Inflammatory macrophage treated with lipopolysaccharide for 1 hour (primary cell): Measurements from ENCODE around the gene POLE.
"Not testable (repeated sequence)": the region's sequence is repeated elsewhere in the genome, so short reads cannot be mapped to it uniquely, and the experiment has no call there.

Experiments
- DNase-seq, 2 donors: peaks; one replicate each; pipeline ENCODE4 v3.0.0-alpha.2; 2020 to 2022

POLE gene

DNA sequence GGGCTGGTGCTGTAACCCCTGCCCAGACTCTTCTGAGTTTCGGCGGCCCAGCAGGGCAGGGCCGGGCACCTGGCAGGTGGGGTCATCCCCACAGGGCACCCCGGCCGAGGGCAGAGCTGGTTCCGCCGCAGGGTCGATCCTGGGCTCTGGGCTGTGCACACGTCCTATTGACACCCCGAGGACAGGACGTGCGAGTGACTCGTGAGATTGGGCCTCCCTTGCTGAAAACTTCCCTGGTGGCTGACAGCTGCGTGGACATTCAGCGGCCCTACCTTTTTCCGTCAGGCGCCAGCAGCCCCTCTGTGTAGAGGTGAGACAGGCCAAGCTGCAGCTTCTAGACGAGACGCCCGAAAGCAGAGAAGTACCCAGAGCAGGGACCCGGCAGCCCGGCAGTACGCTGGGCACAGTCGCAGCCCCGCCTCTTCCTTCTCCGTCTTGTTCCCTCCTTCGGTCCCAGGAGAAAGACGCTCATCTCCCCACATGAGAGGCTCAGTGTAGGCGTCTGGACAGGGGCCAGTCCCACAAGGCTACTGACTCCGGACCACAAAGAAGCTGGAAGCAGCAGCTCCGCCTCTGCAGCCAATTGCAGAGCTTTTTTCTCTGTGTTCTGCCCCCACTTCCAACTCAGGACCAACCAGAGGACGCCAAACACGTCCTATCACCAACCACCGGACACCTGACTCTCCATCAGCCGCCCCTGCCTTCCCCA is 76.9 kb downstream of the POLE start, which contains the start of gene LRCOL1:
Gene LRCOL1 (minus strand): TSS at position 532 of the 709 bp plus-strand sequence. CDS start 4,331 bp downstream, outside the sequence.
- DNase-seq: peak; percentile 67 to 75

GRCh38 chr12:132608231-132609171 is 78.6 kb downstream of the POLE start:
- no peak for DNase-seq

DNA sequence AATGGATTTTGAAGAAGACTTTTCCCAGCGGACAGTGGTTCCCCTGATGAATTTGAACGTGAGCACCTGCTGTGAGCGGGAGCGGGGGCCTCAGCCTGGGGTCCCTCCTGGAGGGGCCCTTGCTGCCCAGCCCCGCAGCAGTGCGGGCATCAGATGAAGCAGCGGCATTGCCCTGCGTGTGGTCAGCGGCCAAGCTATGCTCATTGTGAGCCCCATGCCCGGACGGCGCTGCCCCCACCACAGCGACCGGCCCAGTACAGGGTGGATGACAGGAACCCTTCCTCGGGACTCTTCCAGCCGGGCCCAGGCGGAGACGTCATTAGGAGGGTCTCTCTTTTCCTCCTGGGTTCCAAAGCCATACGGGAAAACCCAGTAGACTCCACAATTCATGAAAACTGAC is 80.2 kb downstream of the POLE start:
- no peak for DNase-seq

- DNase-seq: no peak
Observed at GRCh38 chr12:132606466-132606865, 80.7 kb downstream of the POLE start.

DNA sequence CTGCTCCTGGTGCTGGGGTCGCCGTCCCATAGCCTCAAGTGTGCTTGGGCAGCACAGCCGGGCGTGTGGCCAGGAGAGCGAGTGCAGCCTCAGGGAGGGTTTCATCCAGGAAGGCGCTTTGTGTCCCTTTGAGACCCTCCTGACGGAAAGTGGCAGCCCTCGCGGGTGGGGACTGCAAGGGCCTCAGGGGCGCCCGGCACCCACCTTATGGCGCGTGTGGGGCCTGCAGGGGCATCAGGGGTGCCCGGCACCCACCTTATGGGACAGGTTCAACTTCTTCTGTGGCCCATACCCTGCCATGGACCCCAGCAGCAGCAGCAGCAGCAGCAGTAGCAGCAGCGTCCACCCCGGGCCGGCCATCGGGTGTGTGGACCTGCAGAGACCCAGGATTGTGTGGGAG is 81.2 kb downstream of the POLE start:
- DNase-seq: no peak

DNA sequence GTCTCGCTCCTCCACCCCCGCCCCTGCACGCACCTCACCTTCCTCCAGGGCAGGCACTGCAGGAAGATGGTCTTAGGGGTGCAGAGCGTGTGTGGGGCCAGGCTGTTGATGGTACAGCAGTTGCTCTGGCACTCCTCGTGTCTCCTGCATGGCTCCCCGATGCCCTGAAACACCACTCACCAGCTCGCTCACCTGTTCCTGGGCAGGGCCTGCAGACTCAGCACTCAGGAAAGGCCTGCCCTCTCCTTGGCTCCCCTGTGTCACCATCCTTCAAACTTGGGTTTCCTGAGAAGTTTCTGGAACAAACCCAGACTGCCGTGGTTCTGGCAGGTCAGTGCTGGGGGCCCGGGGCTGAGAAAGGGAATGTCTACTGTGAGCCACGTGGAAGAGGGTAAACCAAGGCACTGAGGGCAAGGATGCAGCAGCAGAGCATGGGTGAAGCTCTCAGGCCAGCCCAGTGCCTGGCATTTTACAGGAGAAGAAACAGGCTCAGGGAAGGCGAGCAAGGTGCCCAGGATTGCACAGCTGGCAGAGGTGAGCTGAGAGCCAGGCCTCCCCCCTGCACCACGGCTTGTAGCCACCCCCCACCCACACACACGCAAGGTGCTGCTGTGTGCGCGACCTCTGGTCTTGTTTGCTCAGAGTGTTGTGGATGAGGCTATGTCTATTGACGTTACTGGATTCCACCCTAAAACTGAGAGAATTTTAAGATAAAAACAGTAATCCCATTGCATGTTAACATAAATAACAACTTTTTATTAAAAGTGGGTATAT is 82.3 kb downstream of the POLE start:
- no peak for DNase-seq

DNA sequence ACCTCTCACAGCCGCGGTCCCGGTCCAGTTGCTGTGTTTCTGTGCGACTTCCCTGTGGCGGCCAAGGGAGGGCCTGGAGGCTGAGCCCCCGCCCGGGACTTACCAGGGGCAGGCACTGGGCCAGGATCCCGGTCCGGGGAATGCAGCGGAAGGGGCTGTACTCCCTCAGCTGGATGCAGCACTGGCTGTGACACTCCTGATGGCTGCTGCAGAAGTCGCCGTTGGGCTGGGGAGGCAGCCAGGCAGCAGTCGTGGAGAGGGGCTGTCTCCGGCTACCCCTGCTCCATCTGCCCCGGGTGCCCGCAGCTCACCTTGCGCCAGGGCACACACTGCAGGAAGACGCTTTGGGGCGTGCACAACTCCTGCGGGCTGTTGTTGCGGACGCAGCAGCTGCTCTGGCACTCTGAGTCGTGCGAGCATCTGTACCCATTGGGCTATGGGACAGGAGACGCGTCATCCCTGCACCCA is 83.0 kb downstream of the POLE start:
- no peak for DNase-seq

DNA sequence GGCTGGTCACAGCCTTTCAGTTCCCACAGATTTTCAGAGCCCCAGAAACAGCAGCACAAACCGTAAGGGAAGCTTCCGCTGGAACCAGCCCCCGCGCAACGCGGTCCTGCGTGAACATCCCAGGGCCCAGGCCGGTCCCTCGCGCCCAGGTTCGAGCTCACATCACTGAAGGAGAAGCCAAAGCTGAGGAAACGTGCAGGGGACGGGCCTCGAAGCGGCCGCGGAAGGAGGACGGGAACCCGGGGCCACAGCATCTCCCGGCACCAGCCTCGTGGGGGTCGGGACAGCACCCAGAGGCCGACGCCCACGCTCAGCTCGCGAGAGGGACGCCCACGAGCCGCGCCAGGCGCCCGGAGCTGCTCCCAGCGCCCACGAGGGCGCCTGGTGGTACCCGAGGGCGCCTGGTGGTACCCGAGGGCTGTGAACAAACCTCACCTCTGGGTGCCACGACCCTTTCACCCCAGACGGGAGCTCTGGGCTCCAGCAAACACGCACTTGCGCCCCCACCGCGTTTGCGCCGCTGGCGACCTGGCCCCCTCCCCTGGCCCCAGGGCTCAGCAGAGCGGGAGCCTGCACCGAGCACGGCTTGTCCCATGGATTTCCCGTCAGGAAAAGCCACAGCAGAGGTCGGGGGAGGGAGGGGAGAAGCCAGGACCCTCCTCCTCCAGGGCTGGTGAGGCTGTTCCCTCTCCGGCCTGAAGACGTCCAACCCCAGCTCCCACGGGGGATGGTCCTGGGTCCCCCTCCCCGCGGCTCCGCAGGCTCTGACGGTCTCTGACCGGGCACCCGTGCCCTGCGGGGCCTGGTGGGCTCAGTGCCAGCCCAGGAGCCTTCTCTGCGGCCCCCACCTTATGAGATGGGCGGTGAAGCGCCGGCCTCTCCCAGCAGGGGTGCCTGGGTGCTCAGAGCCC is 83.6 kb downstream of the POLE start:
- DNase-seq: no peak

DNA sequence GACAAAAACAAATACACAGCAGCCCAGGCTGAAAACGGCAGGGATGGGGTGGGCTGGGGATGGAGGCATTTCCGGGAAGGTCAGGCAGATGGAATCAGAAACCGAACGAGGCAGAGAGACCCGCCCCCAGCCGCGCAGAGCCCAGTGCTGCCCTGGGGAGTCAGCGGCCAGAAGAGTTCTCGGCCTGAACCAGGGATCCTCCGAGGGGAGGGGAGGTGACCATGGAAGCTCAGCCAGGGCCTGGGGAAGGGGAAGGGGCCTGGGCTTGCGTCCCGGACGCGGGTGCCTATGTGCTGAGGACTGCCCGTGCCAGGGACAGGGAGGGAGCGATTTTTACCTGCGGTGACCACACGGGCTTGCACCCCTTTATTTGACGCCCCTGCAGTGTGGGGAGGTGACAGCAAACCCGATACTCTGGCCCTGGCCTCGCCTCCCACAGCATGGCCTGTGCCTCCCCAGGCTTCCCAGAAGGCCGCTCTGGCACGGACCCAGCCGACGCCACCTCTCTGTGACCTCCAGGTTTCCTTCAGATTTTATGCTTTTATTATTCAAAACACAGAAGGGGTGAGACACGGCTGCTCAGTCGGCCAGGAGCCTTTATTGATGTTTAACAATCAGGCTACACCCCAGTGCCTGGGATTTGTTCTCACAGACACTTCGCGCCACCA is 84.4 kb downstream of the POLE start:
- DNase-seq: no peak

GRCh38 chr12:132601171-132601883 is 85.8 kb downstream of the POLE start:
- no peak for DNase-seq

DNA sequence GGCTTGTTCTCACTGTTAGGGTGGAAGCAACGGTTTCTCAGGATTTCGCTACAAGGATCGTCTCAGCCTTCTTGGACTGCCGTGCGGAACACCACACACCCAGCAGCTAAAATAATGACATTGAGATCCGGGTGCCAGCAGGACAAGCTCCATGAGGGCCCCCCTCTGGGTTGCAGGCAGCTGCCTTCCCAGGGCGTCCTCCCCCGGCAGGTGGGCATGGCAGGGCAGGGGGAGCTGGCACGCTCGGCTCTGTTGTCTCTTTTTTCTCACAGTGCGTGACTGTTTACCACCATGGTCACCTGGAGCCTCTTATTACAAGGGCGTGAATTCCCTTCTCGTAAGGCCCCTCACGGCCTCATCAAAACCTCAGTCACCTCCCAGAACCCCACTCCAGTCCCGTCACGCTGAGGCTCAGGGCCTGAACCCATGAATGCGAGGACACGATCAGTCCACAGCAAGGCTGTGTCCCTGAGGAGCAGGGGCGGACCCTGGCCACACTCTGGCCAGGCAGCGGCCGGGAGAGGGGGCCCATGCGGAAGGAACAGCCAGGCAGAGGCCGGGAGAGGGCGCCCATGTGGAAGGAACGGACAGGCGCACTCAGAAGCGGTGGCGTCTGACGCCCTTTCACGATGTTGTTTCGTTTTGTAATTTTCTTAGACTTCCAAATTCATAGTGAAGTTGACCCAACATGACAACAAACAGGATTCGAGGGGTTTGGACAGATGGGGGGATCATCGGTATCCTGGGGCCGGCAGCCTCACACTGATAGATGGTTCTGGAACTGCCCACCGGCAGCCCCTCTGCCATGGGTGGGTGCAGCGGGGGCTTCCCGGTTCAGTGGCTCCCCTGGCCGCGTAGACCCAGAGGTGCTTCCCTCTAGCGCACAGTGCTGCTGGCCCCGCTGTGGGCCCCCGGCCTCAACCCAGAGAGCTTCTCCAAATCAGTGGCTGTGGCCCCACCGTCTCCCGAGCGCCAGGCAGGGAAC is 86.8 kb downstream of the POLE start:
- DNase-seq: peak; percentile 42 to 61

DNA sequence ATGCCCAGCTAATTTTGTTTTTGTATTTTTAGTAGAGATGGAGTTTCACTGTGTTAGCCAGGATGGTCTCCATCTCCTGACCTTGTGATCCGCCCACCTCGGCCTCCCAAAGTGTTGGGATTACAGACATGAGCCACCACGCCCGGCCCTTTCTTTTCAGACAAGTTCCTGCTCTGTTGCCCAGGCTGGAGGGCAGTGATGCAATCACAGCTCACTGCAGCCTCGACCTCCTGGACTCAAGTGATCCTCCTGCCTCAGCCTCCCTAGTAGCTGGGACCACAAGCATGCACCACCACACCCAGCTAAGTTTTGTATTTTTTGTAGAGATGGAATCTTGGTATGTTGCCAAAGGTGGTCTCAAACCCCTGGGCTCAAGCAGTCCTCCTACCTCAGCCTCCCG is 87.6 kb downstream of the POLE start:
- not testable (repeated sequence) for DNase-seq

DNA sequence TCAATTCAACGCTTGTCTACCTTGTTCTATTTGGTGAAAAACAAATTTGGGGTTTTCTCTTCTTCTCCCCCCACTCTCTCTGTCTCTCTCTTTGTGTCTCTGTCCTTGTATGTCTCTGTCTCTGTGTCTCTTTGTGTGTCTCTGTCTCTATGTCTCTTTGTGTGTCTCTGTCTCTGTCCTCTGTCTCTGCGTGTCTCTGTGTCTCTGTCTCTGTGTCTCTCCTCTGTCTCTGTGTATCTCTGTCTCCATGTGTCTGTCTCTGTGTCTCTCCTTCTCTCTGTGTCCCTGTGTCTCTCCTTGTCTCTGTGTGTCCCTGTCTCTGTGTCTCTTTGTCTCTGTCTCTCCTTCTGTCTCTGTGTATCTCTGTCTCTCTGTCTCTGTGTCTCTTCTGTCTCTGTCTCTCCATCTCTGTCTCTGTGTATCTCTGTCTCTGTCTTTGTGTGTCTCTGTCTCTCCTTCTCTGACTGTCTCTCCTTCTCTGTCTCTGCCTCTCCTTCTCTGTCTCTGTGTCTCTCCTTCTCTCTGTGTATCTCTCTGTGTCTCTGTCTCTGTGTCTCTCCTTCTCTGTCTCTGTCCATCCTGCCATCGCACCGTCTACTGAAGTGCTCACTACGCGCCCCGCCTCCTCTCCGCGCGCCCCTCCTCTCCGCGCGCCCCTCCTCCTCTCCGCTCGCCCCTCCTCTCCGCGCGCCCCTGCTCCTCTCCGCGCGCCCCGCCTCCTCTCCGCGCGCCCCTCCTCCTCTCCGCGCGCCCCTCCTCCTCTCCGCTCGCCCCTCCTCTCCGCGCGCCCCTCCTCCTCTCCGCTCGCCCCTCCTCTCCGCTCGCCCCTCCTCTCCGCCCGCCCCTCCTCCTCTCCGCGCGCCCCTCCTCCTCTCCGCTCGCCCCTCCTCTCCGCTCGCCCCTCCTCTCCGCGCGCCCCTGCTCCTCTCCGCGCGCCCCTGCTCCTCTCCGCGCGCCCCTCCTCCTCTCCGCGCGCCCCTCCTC is 89.5 kb downstream of the POLE start:
- DNase-seq: no peak

GRCh38 chr12:132596016-132596415 is 91.1 kb downstream of the POLE start:
- DNase-seq: no peak

DNA sequence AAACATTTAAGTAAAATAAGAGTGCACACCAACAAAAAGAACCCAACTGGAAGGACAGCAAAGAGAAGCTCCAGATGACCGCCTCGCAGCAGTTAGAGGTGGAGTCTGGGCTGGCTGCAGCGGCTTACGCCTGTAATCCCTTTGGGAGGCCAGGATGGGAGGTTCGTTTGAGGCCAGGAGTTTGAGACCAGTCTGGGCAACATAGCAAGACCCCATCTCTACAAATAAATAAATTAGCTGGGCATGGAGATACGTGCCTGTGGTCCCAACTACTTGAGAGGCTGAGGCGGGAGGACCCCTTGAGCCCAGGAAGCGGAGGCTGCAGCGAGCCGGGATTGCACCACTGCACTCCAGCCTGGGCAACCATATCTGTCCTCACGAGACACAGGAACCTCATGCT is 92.0 kb downstream of the POLE start:
- no peak for DNase-seq

DNA sequence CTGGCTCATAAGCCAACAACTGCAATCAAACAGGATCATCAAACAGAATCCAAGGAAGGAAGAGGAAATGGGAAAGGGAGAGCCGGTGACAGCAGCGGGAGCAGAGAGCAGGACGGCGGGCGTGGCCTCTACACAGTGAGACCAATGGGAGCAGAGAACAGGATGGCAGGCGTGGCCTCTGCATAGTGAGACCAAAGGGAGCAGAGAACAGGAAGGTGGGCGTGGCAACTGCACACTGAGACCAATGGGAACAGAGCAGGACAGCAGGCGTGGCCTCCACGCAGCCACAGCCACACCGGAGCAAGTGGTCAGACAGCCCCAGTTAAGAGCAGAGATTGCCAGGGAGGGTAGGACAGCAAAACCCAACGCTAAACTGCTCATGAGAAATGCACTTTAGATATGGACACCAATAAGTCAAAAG is 93.2 kb downstream of the POLE start:
- DNase-seq: peak; percentile 35 to 49

DNA sequence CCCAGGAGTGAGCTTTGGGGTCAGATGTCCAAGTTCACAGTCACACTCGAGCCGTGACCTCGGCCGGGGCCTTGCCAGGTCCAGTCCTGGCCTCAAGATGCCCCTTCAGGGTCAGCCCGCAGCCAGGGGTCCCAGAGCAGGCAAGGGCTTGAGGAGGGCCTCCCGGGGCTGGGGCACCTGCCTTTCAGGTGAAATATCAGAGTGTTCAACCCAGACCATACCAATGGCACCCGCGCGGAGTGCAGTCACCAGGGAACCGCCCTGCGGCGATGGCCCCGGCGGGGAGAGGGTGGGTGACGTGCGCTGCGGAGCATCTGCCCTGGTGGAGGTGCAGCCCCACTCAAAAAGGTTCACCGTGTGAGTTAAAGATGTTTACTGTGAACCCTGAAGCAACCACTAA is 93.6 kb downstream of the POLE start:
- DNase-seq: no peak

- DNase-seq: no peak
Observed at GRCh38 chr12:132593071-132593470, 94.1 kb downstream of the POLE start.
